Measurements from ENCODE around the gene TEAD4.

Gene TEAD4

GRCh38 chr12:3042394-3042793 is 83.2 kb downstream of the TEAD4 start:
- no peak for DNase-seq (ENCODE audit: low read depth)
- no peak overlapping the region for H3K4me3 ChIP-seq (ENCODE audit: low read depth, low read length)
- TF ChIP-seq CTCF (IDR thresholded peaks at IDR 0.05; ENCODE audit: control insufficient read depth, extremely low read depth, insufficient read depth), result no peak

- no peak for TF ChIP-seq CTCF (IDR thresholded peaks at IDR 0.05; ENCODE audit: control insufficient read depth, extremely low read depth, insufficient read depth)
These were observed 83.6 kb downstream of the TEAD4 start for GRCh38 chr12:3042826-3043225.

GRCh38 chr12:3043406-3043805 is 84.2 kb downstream of the TEAD4 start:
- TF ChIP-seq CTCF (IDR thresholded peaks at IDR 0.05; ENCODE audit: control insufficient read depth, extremely low read depth, insufficient read depth), result no peak

More at GRCh38 chr12:3042826-3043225, 83.6 kb downstream of the TEAD4 start:
- no peak for DNase-seq (ENCODE audit: low read depth)
- H3K4me3 ChIP-seq (ENCODE audit: low read depth, low read length), result no peak overlapping the region

GRCh38 chr12:3044141-3044630 is 85.0 kb downstream of the TEAD4 start:
- TF ChIP-seq CTCF (IDR thresholded peaks at IDR 0.05; ENCODE audit: control insufficient read depth, extremely low read depth, insufficient read depth), result no peak
- H3K4me3 ChIP-seq (ENCODE audit: low read depth, low read length), result no peak overlapping the region
- DNase-seq (ENCODE audit: low read depth), result no peak

More at GRCh38 chr12:3043406-3043805, 84.2 kb downstream of the TEAD4 start:
- no peak for DNase-seq (ENCODE audit: low read depth)
- H3K4me3 ChIP-seq (ENCODE audit: low read depth, low read length), result no peak overlapping the region

- TF ChIP-seq CTCF (IDR thresholded peaks at IDR 0.05; ENCODE audit: control insufficient read depth, extremely low read depth, insufficient read depth), result no peak
- H3K4me3 ChIP-seq (ENCODE audit: low read depth, low read length), result no peak overlapping the region
- no peak for DNase-seq (ENCODE audit: low read depth)
These were observed 86.3 kb downstream of the TEAD4 start for GRCh38 chr12:3045494-3045893.

GRCh38 chr12:3045989-3046388 is 86.8 kb downstream of the TEAD4 start:
- H3K4me3 ChIP-seq (ENCODE audit: low read depth, low read length), result no peak overlapping the region
- no peak for TF ChIP-seq CTCF (IDR thresholded peaks at IDR 0.05; ENCODE audit: control insufficient read depth, extremely low read depth, insufficient read depth)
- no peak for DNase-seq (ENCODE audit: low read depth)
